Endothelial cell of umbilical vein (primary cell): ENCODE data around the gene GRK5. TPM values are rescaled to one million over a fixed set of nuclear protein-coding genes. Genes with fewer than 3 reads are reported as not detected.

Experiments used
- BruUV-seq: library from RNA; stranded (reverse); fragments of 400-500 nt; replicated peaks from 2 replicates; lab custom pipeline; 2021; lab: Mats Ljungman, UMichigan
- CTCF ChIA-PET: fragments of 300-600, 350-600 bp; sonication (Branson Sonifier 250); formaldehyde crosslinking; loops from one replicate; lab custom pipeline; 2021; ENCODE audit warnings: antibody characterized with exemption, inconsistent platforms; lab: Charles Lee
- POLR2A ChIA-PET: fragments of 300-600, 350-600 bp; sonication (Branson Sonifier 250); formaldehyde crosslinking; loops from one replicate; lab custom pipeline; 2021; ENCODE audit warnings: antibody characterized with exemption, inconsistent platforms; lab: Charles Lee
- DNase-seq: peaks from one replicate; pipeline ENCODE4 v3.0.0-alpha.2; 2011; ENCODE audit warnings: low read depth, low spot score
- FAIRE-seq: peaks from 2 replicates; lab custom pipeline; 2011; peaks lifted over from hg19 to GRCh38; lab: Jason Lieb, UNC
- H2AFZ ChIP-seq: 2 replicates; pipeline ENCODE4 v1.6.0; 2012; ENCODE audit warnings: low read depth, low read length, control low read depth, inconsistent platforms
- H3K27ac ChIP-seq: 2 replicates; pipeline ENCODE4 v1.5.1; 2011; ENCODE audit warnings: low read depth, mild to moderate bottlenecking, control low read depth, low read length, moderate library complexity; ENCODE audit not compliant: insufficient read depth
- H3K27me3 ChIP-seq, 2 experiments: 2 replicates each; pipeline versions ENCODE4 v1.6.0 to v1.6.1; 2011; ENCODE audit warnings: low read length in 2 of 2, mixed read lengths in 1 of 2; ENCODE audit not compliant: control insufficient read depth in 2 of 2, insufficient read depth in 2 of 2
- H3K36me3 ChIP-seq, 2 experiments: 2 replicates in 1 of 2; 3 replicates in 1 of 2; pipeline ENCODE4 v1.5.1; 2011; ENCODE audit warnings: low read length in 2 of 2, mild to moderate bottlenecking in 1 of 2, moderate library complexity in 1 of 2; ENCODE audit not compliant: control insufficient read depth in 2 of 2, insufficient read depth in 2 of 2; ENCODE audit errors: extremely low read depth in 1 of 2
- H3K4me1 ChIP-seq: 3 replicates; pipeline ENCODE4 v1.5.1; 2011; ENCODE audit warnings: mild to moderate bottlenecking, low read length; ENCODE audit not compliant: control insufficient read depth, insufficient read depth; ENCODE audit errors: extremely low read depth
- H3K4me2 ChIP-seq: 2 replicates; pipeline ENCODE4 v1.6.1; 2011; ENCODE audit warnings: low read length, control low read depth, mixed read lengths; ENCODE audit not compliant: insufficient read depth
- H3K4me3 ChIP-seq, 3 experiments: fragments of 200-600 bp in 1 of 3; sonication (generic), shearing (Covaris generic) in 1 of 3; replicated peaks in 1 of 3; 2 replicates each; pipeline ENCODE4 v1.5.1; 2011 to 2016; ENCODE audit warnings: control low read depth in 3 of 3, low read length in 3 of 3, mild to moderate bottlenecking in 2 of 3, inconsistent platforms in 1 of 3, low read depth in 1 of 3, moderate library complexity in 1 of 3; ENCODE audit not compliant: insufficient read depth in 1 of 3
- H3K79me2 ChIP-seq: 2 replicates; pipeline ENCODE4 v1.6.0; 2012; ENCODE audit warnings: low read length, inconsistent platforms; ENCODE audit not compliant: control insufficient read depth, insufficient read depth
- H3K9ac ChIP-seq: replicated peaks from 2 replicates; pipeline ENCODE3; 2011; ENCODE audit warnings: low read length, control low read depth; ENCODE audit not compliant: insufficient read depth; ENCODE audit errors: extremely low read depth
- H3K9me1 ChIP-seq: replicated peaks from 3 replicates; pipeline ENCODE4 v1.6.0; 2011; ENCODE audit warnings: mild to moderate bottlenecking, low read length; ENCODE audit not compliant: control insufficient read depth, insufficient read depth; ENCODE audit errors: extremely low read depth
- H3K9me3 ChIP-seq: replicated peaks from 2 replicates; pipeline ENCODE4 v1.5.1; 2012; ENCODE audit warnings: low read length, inconsistent platforms; ENCODE audit not compliant: control insufficient read depth, insufficient read depth
- H4K20me1 ChIP-seq: replicated peaks from 2 replicates; pipeline ENCODE3; 2011; ENCODE audit warnings: mild to moderate bottlenecking, low read length; ENCODE audit not compliant: control insufficient read depth, insufficient read depth; ENCODE audit errors: extremely low read depth
- CTCF ChIP-seq, 2 donors: IDR thresholded peaks; 1 replicate in 1 of 2; 2 replicates in 1 of 2; pipeline ENCODE4 v1.5.1; 2011; ENCODE audit warnings: low read length in 2 of 2, mild to moderate bottlenecking in 2 of 2, moderate library complexity in 2 of 2, control low read depth in 1 of 2, inconsistent platforms in 1 of 2, low read depth in 1 of 2; ENCODE audit not compliant: insufficient read depth in 1 of 2; ENCODE audit errors: extremely low read depth in 1 of 2
- FOS ChIP-seq: IDR thresholded peaks from 2 replicates; pipeline ENCODE4 v1.6.1; 2011; ENCODE audit warnings: mild to moderate bottlenecking, low read length, moderate library complexity, borderline replicate concordance; ENCODE audit not compliant: insufficient read depth
- GATA2 ChIP-seq: IDR thresholded peaks from 2 replicates; pipeline ENCODE4 v1.7.0; 2011; ENCODE audit warnings: low read depth, mild to moderate bottlenecking, moderate library complexity, mixed read lengths, low read length; ENCODE audit not compliant: insufficient read length, insufficient read depth
- JUN ChIP-seq: IDR thresholded peaks from 2 replicates; pipeline ENCODE4 v1.6.1; 2011; ENCODE audit warnings: borderline replicate concordance, low read depth; ENCODE audit not compliant: insufficient read length, insufficient read depth
- MAX ChIP-seq: IDR thresholded peaks from 2 replicates; pipeline ENCODE4 v1.6.1; 2011; ENCODE audit not compliant: insufficient read depth, insufficient read length
- POLR2A ChIP-seq: IDR thresholded peaks from 2 replicates; pipeline ENCODE4 v1.6.1; 2012; ENCODE audit warnings: low read depth, mild to moderate bottlenecking, control low read depth, low read length
- POLR2AphosphoS5 ChIP-seq: IDR thresholded peaks from 2 replicates; pipeline ENCODE4 v1.6.1; 2012; ENCODE audit warnings: low read depth, mild to moderate bottlenecking, control low read depth, low read length, moderate library complexity; ENCODE audit not compliant: insufficient read depth
- dilution Hi-C: fragments of 300-500 bp; cut with MboI; formaldehyde crosslinking; loops from one replicate; pipeline ENCODE4 v1.15.0; 2019; ENCODE audit warnings: low sequenced_read_pairs; ENCODE audit not compliant: extremely low pct_ligation_motif_present
- intact Hi-C: fragments of 100-400 bp; cut with micrococcal nuclease; formaldehyde crosslinking; loops from one replicate; pipeline ENCODE4 v1.10.0; 2022
- polyA plus RNA-seq, 4 experiments: library from polyadenylated mRNA; depleted of rRNA in 3 of 4; stranded (reverse) in 3 of 4; unstranded in 1 of 4; fragments of >200 nt; gene quantifications; 2 replicates each; pipeline versions ENCODE4 v1.2.1 to v1.2.3, GENCODE V29; 2011 to 2012; ENCODE audit warnings: missing spikeins in 1 of 4
- total RNA-seq: library from RNA; stranded (reverse); gene quantifications from 2 replicates; pipeline ENCODE4 v1.2.3, GENCODE V29; 2021

Gene GRK5
- total and polyA plus RNA-seq, 2 donors (not counting 3 experiments of a cell fraction or from before 2014, with no cell fraction given), result 13.1 to 29.5 TPM

DNA sequence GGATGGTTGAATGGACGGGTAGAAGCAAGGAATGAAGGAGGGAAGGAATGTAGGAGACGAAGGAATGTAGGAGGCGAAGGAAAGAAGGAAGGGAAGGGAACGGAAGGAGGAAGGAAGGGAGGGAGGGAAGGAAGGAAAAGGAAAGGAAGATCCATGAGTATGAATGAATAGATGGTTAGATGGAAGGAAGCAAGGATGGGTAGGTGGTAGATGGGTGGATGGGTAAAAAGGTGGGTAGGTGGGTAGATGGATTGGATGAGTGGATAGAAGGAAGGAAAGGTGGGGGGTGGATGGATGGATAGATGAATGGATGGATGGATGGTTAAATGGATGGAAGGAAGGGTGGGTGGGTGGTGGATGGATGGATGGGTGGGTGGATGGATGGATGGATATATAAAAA, 257.7 kb downstream of the GRK5 start:
- intact Hi-C loops (no loop called here), dilution Hi-C loops (no loop called here)
- Histone ChIP-seq H3K9me3 (no peaks in the 10 kb centered on the region), H2AFZ (no peak overlapping the region), H4K20me1 (no peaks in the 10 kb centered on the region), H3K9ac (no peak overlapping the region), H3K4me1 (no peaks in the 10 kb centered on the region), H3K79me2 (no peaks in the 10 kb centered on the region), H3K4me2 (no peak overlapping the region), H3K27me3 (peaks cover 6 to 11% of the 10 kb centered on the region in 2 experiments), H3K4me3 (no peak overlapping the region), H3K9me1 (no peaks in the 10 kb centered on the region), H3K27ac (no peak overlapping the region), H3K36me3 (no peaks in the 10 kb centered on the region)
- FAIRE-seq (no peak), DNase-seq (no peak)
- BruUV-seq, result no TSS peak
- CTCF ChIA-PET, result no interaction called here
- POLR2A ChIA-PET, result no interaction called here
- no peak for TF ChIP-seq FOS
- TF ChIP-seq MAX, result no peak
- no peak for TF ChIP-seq GATA2
- no peak for TF ChIP-seq POLR2AphosphoS5
- no peak for TF ChIP-seq CTCF (IDR thresholded peaks at IDR 0.05; ENCODE audit: extremely low read depth in 1 of 2, insufficient read depth in 1 of 2, low read depth in 1 of 2, low read length in 2 of 2)
- no peak for TF ChIP-seq POLR2A
- no peak for TF ChIP-seq JUN
